Testis (tissue), 3 donors: ENCODE data around the gene CBARP. TPM values are rescaled to one million over a fixed set of nuclear protein-coding genes. Genes with fewer than 3 reads are reported as not detected.
"Not testable (repeated sequence)": the region's sequence is repeated elsewhere in the genome, so short reads cannot be mapped to it uniquely, and the experiment has no call there.

ENCODE experiments used
- DNase-seq: peaks from one replicate; pipeline ENCODE4 v3.0.0-alpha.2; 2019
- H3K27ac ChIP-seq, 2 donors: fragments of 200-600 bp; sonication (generic); one replicate each; pipeline ENCODE4 v1.5.1; 2019
- H3K27me3 ChIP-seq: fragments of 200-600 bp; sonication (generic); one replicate; pipeline ENCODE4 v1.5.1; 2019
- H3K36me3 ChIP-seq: fragments of 200-600 bp; sonication (generic); one replicate; pipeline ENCODE4 v1.5.1; 2017; ENCODE audit warnings: low read depth; ENCODE audit errors: missing control alignments
- H3K4me1 ChIP-seq: fragments of 200-600 bp; sonication (generic); one replicate; pipeline ENCODE4 v1.5.1; 2019
- H3K4me3 ChIP-seq, 2 donors: fragments of 200-600 bp; sonication (generic); one replicate each; pipeline ENCODE4 v1.5.1; 2017 to 2019
- H3K9me3 ChIP-seq: fragments of 200-600 bp; sonication (generic); one replicate; pipeline ENCODE4 v1.5.1; 2017
- CTCF ChIP-seq, 3 experiments: fragments of 450-650 bp in 2 of 3; fragments of 200-600 bp in 1 of 3; sonication (generic) in 1 of 3; IDR thresholded peaks; one replicate each; pipeline ENCODE4 v1.5.1; 2016 to 2019; ENCODE audit warnings: antibody characterized with exemption in 3 of 3, mild to moderate bottlenecking in 2 of 3, moderate library complexity in 1 of 3
- POLR2A ChIP-seq: fragments of 450-650 bp; IDR thresholded peaks from one replicate; pipeline ENCODE4 v1.6.1; 2017; ENCODE audit warnings: antibody characterized with exemption, mild to moderate bottlenecking, moderate library complexity
- WGBS, 2 donors: methylation state at CpG; one replicate each; pipeline ENCODE4 v1.1.5; 2018; 5-methylcytosine and 5-hydroxymethylcytosine counted together
- intact Hi-C: fragments of 100-400 bp; cut with DNase I; formaldehyde crosslinking; loops from one replicate; pipeline ENCODE4 v1.15.1; 2023; ENCODE audit warnings: low total_unique reads
- polyA plus RNA-seq: library from polyadenylated mRNA; stranded (reverse); fragments of 350-450 nt; fragmentation: Illumina TruSeq; extraction: RNeasy Lipid Tissue Mini Kit (QIAGEN cat#74804); gene quantifications from one replicate; pipeline ENCODE4 v1.2.3, GENCODE V29; 2014; ENCODE audit warnings: low read depth, low replicate concordance; ENCODE audit not compliant: insufficient read depth
- total RNA-seq, 2 donors: library from RNA; depleted of rRNA; stranded (reverse); fragments of >200 nt; gene quantifications; one replicate each; pipeline ENCODE4 v1.2.3, GENCODE V29; 2016

Gene CBARP
- total and polyA plus RNA-seq, 3 donors from 2014 or later = 1.5 to 6.6 (median 5.2) TPM

- 0% methylated on average over 38 of the region's 74 CpGs; no CpG with 5 or more reads in 1 of the 2 donors for whole genome bisulfite sequencing, 2 donors
- peaks cover 67% of the 10 kb centered on the region for H3K4me1 ChIP-seq
- peak; percentile 82 to 97 (median 93) for TF ChIP-seq CTCF (IDR thresholded peaks at IDR 0.05)
- TF ChIP-seq POLR2A = no peak
Measured at GRCh38 chr19:1248786-1249297, 11.0 kb upstream of the CBARP start.

GRCh38 chr19:1248139-1248785 is 10.5 kb upstream of the CBARP start, which contains the start of gene MIDN:
TSS of gene MIDN (plus strand) at chr19:1248583. CDS start at chr19:1250297, 1,714 bp downstream.
- intact Hi-C loops = no loop called here
- peaks cover 66% of the 10 kb centered on the region for H3K4me1 ChIP-seq
- H3K9me3 ChIP-seq = no peaks in the 10 kb centered on the region
- peak within 1 kb of the TSS; percentile 78 to 82 for H3K4me3 ChIP-seq
- WGBS, 2 donors = 10% methylated on average over 12 of the region's 60 CpGs; no CpG with 5 or more reads in 1 of the 2 donors
- DNase-seq = peak; percentile 80
- no peaks in the 10 kb centered on the region for H3K27me3 ChIP-seq
- peak within 1 kb of the TSS; percentile 97 to 99 for H3K27ac ChIP-seq
- H3K36me3 ChIP-seq = no peaks in the 10 kb centered on the region
- TF ChIP-seq POLR2A = no peak
- no peak for TF ChIP-seq CTCF (IDR thresholded peaks at IDR 0.05)

More at GRCh38 chr19:1248786-1249297, 11.0 kb upstream of the CBARP start:
- Histone ChIP-seq H3K36me3 (no peaks in the 10 kb centered on the region), H3K27ac (peak overlapping the region; percentile 97 to 99), H3K9me3 (no peaks in the 10 kb centered on the region), H3K4me3 (peak overlapping the region; percentile 78 to 82), H3K27me3 (no peaks in the 10 kb centered on the region)
- intact Hi-C loops = no loop called here
- DNase-seq = peak; percentile 79

GRCh38 chr19:1247748-1248138 is 9.9 kb upstream of the CBARP start:
- intact Hi-C loops = no loop called here
- Histone ChIP-seq H3K36me3 (no peaks in the 10 kb centered on the region), H3K27ac (peak overlapping the region; percentile 97 to 99), H3K4me1 (peaks cover 64% of the 10 kb centered on the region), H3K27me3 (no peaks in the 10 kb centered on the region), H3K9me3 (no peaks in the 10 kb centered on the region), H3K4me3 (peak overlapping the region in 1 of 2 donors; percentile 82)
- WGBS, 2 donors = 69 to 76% methylated on average over 8 of the region's 8 CpGs
- DNase-seq = no peak
- TF ChIP-seq POLR2A = no peak
- no peak for TF ChIP-seq CTCF (IDR thresholded peaks at IDR 0.05)

GRCh38 chr19:1246265-1247087 is 8.7 kb upstream of the CBARP start:
- H3K36me3 ChIP-seq, H3K9me3 ChIP-seq, DNase-seq, H3K27me3 ChIP-seq, H3K4me3 ChIP-seq, intact Hi-C loops: not testable (repeated sequence)
- H3K27ac ChIP-seq = peak overlapping the region; percentile 79 to 99
- 58 to 69% methylated on average over 21 to 22 of the region's 27 CpGs for WGBS, 2 donors
- H3K4me1 ChIP-seq = peaks cover 60% of the 10 kb centered on the region
